ENCODE data around the gene ISG20L2.

The ISG20L2 gene

DNA sequence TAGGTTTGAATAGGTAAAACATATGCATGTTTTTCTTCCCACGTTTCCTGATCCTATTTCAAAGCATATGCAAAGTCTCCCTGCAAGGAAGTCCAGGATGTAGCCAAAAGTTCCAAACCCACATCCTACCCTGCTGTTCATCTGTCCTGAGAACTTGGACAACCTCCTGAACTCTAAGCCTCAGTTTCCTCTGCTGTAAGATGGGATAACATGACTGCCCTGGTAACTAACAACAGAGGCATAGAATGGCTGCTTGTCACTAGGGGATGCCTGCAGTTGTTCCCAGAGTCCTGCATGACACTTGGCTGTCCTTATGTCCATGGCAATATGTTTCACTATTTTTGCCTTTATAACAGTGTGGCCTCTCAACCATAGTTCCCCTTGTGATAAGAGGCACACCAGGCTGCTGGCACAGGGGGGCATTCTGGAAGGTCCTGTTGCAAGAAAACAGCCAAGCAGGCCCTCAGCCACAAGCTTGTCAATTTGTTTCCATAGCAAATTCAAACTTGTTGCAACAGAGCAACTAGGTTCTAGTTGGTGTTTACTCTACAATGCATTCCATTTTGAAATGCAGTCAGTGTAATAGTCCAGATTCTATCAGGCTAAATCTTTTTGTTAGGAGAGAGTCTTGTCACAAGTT lies 24.4 kb upstream of the ISG20L2 start:
- no peak for DNase-seq

DNA sequence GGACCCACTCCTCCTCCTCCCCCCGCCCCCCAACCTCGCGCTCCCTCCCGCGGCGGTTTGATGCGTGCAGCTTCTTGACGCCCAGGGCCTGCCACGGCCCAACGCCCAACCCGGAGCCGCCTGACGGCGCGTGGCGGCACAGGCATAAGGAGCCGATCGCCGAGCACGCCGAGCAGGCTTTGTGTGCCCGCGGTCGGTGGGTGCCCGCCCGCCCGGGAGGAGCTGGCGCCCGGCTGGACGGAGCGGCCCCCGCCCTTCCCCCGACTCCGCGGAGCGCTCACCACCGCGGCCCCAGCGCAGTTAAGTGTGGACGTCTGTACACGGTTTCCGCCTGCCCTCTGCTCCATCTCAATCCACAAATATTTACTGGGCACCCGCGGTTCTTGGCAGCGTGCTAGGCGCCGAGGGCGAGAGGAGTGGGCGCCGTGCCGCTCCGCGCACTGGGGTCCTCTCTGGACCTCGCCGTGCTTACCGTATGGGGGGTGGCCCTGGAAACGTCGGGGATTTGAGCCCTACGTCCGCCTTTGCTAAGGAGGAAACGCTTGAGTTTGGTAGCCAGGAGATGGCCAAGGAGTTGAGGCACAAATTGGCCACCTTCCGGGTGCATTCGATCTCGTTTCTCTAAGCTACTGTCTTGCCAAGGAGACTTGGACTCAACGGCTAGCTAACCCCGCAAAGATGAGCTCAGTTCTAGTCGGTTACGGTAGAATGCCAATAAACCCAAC lies 23.4 kb upstream of the ISG20L2 start:
- peak; percentile 98 for DNase-seq

DNA sequence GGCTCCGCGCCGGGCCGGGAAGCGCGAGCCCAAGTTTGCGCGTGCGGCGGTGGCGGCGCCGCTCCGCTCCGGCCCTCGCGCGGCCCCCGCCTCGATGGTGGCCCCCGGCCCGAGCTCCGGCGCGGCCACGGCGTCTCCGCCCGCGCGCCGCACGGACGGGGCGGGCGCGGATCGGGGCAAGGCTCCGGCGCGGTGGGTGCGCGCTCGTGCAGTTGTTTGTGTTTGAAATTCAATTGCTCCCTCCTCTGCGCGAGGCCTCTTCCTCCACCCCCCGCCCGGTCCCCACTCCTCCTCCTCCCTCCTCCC lies 22.8 kb upstream of the ISG20L2 start, which contains the start of gene HDGF:
TSS of gene HDGF (minus strand) at position 225 of the 306 bp plus-strand sequence. CDS start 246 bp downstream, outside the sequence.
- DNase-seq, result no peak

DNA sequence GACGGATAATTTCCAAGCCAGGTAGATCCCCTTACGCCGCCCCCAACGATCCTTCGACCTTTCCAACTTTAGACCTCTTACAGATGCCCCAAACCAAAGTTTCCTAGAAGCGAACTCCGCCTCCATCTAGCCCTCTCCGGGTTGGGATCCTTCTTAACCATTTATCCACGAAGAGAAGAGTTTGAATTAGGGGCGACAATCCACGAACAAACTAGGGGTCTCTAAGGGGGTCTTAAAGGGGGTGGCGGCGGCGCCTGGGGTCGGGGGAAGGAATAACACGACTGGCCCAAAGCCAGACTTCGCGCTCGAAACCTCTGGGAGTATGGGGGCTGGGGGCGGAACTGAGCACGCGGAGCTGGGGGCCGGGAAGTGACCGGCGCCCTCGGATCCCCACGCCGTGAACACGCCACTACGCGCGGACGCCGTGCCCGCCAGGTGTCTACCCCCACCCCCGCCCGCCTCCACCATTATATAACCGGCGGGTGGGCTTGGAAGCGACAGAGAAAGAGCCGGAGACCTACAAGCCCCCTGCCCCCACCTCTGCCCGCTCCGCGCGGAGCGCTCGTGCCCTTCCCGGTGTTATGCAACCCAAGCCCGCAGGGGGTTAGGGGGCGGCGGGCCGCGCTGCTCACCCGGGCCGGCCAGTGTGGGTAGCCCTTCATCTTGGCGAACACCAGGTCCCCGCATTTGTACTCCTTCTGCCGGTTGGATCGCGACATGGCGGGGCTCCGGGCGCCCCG lies 22.3 kb upstream of the ISG20L2 start:
- peak; percentile 27 for DNase-seq

DNA sequence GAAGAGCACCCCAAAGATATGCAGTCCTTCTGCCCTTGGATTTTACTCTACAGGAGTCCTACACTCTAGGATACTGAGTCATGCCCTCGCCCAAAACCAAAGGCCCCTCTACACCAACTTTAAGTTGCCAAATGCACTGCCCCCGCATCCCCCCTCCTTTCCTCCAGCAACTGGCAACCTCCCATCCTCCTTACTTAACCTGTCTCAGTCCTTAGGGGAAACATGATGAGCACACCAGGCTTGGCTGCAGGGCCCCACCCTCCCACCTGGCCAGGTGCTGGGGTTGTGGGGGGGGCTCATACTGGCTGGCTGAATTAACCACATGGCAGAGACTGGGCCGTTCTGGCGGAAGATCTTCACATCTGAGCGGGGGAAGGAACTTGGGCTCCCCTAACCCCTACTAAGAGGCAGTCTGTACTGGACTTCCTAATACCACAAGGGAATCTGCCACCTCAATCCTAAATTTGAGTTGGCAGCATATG lies 21.7 kb upstream of the ISG20L2 start:
- no peak for DNase-seq

DNA sequence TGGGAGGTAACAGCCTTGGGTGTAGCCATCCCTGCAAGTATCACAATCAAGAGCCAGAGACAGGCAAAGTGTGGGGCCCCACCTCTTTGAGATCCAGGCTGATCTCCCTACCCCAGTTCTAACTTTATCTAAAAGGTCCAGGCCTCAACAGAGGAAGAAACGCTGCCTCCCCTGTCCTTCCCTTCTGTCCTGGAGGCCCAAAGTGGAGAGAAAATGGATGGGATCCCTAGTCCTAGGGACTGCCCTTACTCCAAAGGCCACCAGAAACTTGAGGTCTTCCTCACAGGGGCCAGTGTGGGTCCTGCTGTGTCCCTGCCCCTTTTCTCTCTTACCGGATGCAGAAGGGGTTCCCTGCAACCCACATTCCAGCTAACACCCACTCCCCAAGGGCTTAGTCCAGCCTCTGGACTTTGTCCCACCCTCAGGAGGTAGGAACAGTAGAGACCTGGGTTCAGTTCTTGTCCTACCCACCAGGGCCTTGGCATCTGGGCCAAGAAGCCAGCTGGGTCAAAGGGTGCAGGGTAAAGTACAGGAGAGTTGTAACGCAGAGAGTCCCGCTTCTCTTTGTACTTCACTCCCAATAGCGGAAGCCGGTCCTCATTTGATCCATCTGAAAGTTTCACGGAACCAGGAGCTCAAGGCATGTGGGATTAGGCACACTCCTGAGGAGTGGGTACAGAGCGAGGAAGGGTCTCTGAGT lies 21.0 kb upstream of the ISG20L2 start:
- DNase-seq, result no peak

DNA sequence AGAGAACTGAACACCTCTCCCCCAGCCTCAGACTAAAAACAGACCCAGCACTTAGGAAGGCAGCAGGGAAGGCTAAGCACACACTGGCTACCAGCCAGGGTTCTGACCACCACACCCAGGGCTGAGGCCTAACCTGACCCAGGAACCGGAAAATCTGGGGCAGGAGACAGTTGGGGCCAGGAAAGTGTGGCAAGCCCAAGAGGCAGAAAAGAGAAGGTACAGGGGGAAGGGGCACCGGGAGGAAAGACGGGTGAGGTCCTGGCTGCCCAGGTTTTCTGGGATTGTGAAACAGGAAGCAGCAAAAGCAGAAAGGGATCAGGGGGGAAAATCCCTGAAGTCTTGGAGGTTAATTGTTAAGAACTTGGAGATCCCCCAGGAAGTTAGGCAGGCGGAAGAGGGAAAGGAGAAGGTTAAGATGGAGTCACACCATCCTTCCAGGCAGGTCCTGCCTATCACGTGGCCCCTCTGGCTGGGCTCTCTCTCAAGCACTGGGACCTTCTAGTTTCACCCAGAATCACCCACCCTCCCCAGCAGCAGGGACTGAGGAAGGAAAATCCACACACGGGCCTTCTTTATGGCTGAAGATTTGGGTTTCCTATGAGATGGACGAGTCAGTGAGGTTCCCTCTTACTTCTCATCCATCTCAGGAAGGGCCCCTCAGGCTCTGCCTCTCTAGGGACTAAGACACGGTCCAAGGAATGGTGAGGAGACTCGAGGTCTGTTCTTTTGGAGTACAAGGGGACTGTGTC lies 20.3 kb upstream of the ISG20L2 start:
- DNase-seq, result peak; percentile 32

DNA sequence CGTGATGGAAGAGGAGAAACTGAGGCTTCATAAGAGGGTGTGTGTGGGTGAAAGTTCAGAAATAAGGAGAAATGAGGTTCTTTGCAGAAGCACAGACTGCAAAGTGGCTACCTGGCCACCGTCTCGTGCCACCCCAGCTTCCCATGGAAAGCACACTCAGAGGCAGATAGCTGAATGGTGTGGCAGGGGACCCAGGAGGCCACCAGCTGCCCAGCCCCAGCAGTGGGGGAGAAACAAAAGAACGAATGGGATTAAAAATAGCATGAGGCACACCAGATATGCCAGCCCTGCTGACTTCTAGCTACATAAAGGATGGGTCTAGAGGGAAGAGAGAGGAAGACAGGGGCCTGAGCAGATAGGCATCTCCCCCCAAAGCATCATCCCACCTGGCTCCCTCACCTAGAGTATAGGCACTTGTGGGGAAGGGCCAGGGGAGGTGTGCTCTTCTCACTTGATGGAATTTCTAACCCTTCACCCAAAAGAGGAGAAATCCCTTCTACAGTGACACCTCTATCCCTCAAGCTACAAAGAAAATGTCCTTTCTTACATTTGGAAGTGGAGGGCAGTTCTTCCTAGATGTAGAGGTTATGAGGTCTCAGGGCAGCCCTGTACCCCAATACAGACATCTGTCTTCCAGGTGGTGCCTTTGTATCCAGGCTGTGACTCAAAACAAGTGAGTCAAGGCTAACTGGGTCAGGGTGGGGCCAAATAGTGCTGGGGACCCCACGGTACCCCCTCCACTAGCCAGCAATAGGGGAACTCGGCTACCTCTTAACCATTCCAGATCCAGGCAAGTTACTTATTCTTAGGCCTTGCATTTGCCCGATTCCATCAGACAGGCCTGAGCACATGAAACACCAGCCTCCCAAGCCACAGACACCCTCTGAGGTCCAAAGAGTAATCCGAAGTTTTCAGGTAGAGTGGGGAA lies 19.4 kb upstream of the ISG20L2 start:
- DNase-seq, result no peak

DNA sequence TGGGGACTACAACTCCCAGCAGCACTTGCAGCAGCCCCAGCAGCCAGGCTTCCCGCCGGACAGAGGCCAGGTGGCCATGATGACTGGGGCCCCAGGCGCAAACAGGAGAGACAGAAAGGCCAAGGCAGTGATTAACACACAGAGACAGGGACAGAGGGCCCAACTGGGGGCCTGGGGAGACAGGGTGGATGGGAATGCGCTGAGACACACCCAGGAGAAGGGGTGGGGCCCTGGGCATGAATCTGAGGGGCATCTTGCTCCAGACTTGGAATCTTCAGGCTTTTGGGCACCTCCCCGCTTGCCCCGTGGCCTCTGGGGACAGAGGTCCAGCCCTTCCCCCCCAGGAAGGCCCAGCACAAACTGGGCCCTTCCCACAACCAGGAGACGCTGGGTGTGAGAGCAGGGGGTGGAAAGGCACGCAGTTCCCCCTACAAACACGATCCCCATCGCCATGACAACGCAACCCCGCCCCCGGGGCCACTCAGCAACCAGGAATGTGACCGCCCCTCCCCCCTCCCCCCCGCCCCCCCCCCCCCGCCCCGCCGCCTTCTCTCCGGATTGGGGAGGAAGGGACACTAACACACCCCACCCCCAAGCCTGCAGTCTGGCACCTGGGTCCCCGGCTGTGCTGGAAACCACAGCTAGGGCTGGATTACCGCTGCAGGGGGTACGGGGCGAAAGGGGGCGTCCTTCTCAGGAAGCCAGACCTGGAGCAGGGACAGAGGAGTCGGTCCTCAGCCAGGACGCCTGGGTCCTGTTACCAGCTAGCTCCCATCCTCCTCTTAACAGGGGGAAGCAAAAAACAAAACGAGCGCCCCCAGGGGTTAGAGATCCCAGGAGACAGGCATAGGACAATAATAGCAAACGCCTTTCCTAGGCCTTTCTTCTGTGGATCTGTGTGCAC lies 18.4 kb upstream of the ISG20L2 start:
- DNase-seq, result peak; percentile 75

DNA sequence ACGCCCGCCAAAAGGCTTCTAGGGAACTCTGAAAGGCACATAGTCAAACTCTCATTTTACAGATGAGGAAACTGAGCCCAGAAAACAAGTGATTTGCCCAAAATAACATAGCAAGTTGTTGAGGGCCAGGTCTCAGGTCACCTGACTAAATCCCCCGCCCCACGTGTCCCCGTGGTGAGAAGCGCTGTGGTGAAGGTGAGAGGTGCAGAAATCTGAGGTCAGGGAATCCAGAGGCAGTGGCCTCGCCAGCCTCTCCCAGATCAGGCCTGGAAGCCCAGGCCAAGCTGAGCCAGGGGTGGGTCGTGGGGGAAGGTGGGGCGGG lies 17.8 kb upstream of the ISG20L2 start:
- DNase-seq, result no peak

DNA sequence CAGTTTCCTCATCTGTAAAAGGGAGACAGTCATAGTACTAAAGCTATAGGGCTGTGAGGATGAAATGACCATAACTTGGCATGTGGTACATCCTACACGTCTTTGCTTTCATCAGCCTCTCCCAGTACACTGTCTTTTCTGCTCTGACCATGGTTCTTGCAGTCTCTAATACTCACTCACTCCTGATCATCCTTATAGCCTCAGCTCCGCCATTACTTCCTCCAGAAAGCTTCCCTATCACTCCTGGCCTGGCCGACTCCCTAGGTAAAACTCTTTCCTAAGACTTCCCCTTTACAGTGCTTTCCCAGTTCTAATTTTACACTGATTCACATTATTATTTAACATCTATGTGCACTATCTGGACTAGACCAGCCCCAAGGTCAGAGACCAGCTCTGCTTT lies 17.3 kb upstream of the ISG20L2 start:
- DNase-seq, result no peak

DNA sequence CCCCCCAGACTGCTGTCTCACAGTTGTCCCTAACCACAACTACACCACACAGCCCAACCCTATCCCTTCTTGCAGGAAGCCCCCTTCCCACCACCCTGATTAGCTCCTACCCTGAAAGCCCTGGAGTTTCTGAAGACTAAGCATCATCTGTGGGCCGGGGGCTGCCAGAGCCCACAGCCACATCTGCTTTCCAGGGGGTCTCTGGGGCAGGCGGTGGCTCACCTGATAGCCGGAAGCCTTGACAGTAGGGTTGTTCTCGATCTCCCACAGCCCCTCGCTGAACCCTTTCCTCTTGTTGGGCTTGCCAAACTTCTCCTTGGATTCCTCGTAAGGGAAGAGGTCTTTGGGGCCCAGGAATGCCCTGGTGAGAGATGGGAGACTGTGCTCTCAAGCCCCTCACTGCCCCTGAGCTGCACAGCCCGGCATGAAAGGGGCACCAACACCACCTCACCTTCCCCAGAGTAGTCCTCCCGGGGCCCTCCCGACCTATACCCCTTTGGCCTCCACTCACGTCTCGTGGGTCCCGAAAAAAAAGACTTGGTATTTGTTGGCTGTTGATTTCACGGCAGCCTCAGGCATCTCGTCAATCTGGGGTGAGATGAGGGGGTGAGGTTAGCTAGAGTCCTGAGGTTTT lies 16.3 kb upstream of the ISG20L2 start:
- DNase-seq, result no peak

DNA sequence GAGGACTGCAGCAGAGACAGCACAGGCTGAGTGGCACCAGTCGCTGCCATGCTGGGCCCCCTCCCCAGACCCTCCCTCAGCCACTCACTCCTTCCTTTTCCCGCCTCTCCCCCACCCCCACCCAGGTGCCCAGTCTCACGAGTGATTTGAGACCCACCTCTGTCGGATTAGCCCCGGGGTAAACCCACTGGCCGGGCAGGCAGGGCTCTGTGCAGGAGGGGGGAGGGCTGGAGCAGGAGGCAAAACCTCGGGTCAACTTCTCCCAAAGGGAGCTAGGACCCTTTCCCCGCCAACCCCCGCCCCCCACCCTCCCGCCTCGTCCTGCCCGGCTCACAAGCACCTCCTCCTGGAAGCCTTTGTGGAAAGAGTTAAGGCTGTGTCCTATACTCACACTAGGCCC lies 15.8 kb upstream of the ISG20L2 start:
- no peak for DNase-seq

DNA sequence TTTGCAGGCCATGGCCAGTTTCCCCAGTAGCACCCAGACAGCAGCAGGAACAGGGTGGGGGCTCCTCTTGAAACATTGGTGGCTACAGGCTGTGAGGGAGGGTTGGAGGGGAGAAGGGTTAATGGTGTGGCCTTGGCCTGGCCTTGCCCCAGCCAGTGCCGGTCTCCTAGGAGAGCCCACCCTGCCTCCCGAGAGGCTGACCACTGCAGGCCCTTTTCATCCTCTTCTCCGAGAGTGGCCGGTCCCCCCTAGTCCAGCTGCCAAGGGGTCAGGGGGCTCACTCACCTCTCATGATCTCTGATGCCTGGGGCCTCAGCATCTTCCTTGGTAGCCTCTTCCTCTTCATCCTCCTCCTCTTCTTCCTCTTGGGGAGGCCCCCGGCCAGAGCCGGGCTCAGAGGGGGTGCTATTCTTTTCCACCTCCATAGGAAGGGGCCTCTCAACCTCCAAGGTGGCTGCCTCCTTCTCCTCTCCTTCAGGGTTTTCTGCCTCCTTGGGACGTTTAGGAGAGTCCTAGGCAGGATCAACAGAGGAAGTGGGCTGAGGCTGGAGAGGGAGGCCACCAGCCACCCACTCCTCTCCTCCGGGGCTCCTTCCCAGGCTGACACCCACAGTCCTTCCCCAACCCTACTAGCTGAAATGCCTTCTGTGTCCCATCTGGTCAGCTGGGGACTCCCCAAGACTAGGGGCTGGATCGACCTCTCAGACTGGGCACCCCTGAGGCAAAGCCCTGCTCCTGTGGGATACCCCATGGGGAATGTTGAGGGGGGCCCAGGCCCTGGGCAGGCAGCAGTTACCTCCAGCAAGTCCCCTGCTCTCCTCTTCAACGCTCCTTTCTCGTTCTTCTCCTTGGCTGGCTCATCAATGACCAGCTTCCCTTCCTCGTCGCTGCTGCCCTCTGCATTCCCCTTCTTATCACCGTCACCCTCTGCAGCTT lies 15.1 kb upstream of the ISG20L2 start:
- no peak for DNase-seq

DNA sequence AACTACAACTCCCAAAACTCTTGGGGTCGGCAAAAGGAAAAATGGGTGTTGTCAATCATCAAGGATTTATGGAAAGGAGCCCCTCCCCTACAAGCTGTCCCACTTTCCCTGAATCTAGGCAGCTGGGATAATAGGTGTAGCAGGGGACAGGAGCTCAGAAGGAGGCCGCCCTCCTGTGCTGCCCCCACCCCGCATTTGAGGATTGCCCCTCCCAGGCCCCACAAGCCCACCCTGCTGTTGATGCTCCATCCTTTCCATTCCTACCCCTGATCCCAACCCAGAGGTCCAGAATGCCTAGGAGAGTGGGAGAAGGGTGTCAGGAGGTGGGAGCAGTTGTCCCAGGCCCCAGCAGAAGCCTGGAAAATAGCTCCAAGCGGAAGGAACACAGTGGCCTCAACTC lies 14.2 kb upstream of the ISG20L2 start:
- DNase-seq, result no peak

DNA sequence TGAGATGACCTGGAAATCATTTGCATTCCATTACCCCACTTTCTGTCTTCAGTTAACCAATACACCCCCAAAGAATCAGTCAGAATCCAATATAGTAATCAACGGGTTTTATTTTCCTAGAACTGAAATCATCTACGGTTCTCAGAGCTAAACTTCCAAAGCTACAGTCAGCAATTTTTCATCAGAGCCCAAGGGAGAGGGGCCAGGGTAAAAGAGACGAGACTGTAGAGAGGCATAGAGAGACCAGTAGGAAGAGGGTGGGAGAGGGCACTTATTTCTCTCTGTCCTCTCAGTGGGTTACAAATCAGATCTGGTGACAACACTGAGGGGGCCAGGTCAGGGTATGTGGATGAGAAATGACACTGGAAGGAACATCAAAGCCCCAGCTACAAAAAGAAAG lies 13.5 kb upstream of the ISG20L2 start:
- no peak for DNase-seq

DNA sequence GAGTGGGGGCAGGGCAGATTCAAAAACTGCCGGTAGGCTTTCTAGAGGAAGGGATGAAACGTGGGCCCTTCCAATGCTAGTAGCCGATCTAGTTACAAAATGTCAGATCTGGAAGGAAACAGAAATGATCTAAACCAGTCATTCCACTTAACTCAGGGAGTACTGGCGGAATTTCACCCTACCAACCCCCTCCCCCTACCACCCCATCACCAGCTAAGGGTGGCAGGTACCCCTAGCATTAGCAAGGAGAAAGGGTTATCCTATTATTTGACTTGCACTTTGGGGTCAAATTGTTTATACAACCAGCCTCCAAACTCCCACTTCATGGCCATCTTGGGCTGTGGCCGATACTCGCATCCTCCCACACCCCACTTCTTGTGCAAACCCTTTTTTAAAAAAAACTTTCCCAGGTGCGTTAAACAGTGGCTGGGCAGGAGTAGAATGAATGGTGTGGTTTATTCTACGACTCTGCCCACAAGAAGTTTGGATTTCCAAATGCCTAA lies 13.0 kb upstream of the ISG20L2 start:
- DNase-seq, result no peak

DNA sequence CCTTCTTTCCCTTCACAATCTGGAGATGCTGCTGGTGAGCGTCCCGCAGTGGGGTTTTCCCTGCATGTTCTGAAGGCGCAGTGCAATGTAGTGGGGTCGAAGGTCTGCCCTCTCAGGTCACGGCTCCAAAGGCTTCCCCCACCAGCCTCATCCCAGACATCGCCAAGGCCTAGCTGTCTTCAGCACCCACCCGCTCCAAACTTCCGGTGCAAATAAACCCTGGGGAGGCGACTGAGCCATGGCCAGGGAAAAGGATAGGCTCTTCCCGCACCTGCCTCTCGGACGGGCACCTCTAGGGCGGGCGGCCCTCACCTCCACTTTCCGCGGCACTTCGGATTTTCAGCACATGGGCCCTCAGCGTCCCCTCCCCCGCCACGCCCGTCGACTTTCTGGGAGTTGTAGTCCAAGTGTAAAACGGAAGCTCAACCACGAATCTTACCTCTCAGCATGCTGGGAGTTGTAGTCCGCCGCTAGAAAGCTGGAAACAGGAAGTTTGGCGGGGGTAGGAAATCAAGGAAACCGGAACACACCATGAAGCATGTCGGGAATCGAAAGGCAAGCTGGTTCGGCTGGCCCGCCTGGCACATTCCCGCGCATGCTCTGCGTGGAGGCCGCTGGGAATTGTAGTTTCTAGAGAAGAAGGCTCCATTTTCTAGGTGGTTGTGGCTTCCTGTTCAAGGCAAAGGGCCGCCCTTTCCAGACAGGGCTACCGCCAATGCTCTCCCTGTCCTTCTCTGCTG lies 12.3 kb upstream of the ISG20L2 start, which contains the start of gene MRPL24:
TSS of gene MRPL24 (minus strand) at position 348 of the 740 bp plus-strand sequence. CDS start 2,384 bp downstream, outside the sequence.
- peak; percentile 99 for DNase-seq

Data from midbrain (tissue), 1 donor.